Progenitor cell of endocrine pancreas (in vitro differentiated cells): ENCODE data around the gene EXD3. TPM values are rescaled to one million over a fixed set of nuclear protein-coding genes. Genes with fewer than 3 reads are reported as not detected.

ENCODE experiments used
- DNase-seq: peaks from one replicate; pipeline ENCODE4 v3.0.0; 2021; ENCODE audit warnings: low spot score; ENCODE audit not compliant: unreplicated experiment
- H3K27ac Mint-ChIP-seq: 2 replicates; pipeline ENCODE4 v1.8.0; 2021; ENCODE audit warnings: mild to moderate bottlenecking, moderate library complexity, mixed read lengths
- H3K27me3 Mint-ChIP-seq: 2 replicates; pipeline ENCODE4 v1.8.0; 2021; ENCODE audit warnings: mixed read lengths
- H3K36me3 Mint-ChIP-seq: 2 replicates; pipeline ENCODE4 v1.8.0; 2022; ENCODE audit warnings: mixed read lengths; ENCODE audit not compliant: insufficient read depth
- H3K4me1 Mint-ChIP-seq: 2 replicates; pipeline ENCODE4 v1.8.0; 2021; ENCODE audit warnings: low read depth, mixed read lengths
- H3K4me3 Mint-ChIP-seq: 2 replicates; pipeline ENCODE4 v1.8.0; 2021; ENCODE audit warnings: low read depth, mild to moderate bottlenecking, moderate library complexity, mixed read lengths
- H3K9me3 Mint-ChIP-seq: 2 replicates; pipeline ENCODE4 v1.8.0; 2021; ENCODE audit warnings: low read depth, mixed read lengths
- total RNA-seq: library from RNA; stranded (reverse); gene quantifications from 2 replicates; pipeline ENCODE4 v1.2.1, GENCODE V29; 2021
- TF ChIP-seq, protein P1 (sequence below): fragments of 200-600 bp; sonication (generic); IDR thresholded peaks from one replicate; pipeline ENCODE4 v1.5.0; 2021; ENCODE audit warnings: antibody characterized with exemption, mild to moderate bottlenecking; ENCODE audit not compliant: unreplicated experiment

EXD3 gene
- total RNA-seq, 1 donor from 2014 or later: 31.7 TPM

DNA sequence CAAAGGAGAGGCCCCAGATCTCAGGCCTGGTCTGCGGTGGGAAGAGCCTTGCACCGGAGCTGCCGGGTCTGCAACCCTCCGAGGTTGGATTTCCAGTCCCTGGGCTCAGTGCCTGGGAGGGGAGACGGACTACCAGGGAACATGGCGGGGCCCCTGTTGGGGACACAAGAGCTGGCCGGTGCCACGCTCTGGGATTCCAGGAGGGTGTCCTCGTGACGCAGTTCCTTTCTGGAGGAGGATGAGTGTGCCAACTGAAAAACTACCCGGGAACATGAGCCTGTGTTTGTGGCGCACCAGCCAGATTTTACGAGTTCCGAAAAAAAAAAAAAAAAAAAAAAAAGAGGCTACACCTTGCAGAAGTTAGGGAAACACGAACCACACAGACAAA lies 129.9 kb downstream of the EXD3 start:
- TF ChIP-seq, protein P1, sequence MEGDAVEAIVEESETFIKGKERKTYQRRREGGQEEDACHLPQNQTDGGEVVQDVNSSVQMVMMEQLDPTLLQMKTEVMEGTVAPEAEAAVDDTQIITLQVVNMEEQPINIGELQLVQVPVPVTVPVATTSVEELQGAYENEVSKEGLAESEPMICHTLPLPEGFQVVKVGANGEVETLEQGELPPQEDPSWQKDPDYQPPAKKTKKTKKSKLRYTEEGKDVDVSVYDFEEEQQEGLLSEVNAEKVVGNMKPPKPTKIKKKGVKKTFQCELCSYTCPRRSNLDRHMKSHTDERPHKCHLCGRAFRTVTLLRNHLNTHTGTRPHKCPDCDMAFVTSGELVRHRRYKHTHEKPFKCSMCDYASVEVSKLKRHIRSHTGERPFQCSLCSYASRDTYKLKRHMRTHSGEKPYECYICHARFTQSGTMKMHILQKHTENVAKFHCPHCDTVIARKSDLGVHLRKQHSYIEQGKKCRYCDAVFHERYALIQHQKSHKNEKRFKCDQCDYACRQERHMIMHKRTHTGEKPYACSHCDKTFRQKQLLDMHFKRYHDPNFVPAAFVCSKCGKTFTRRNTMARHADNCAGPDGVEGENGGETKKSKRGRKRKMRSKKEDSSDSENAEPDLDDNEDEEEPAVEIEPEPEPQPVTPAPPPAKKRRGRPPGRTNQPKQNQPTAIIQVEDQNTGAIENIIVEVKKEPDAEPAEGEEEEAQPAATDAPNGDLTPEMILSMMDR: no peak
- H3K4me1 Mint-ChIP-seq: peaks cover 22% of the 10 kb centered on the region
- H3K36me3 Mint-ChIP-seq: no peaks in the 10 kb centered on the region
- H3K27me3 Mint-ChIP-seq: peaks cover 3% of the 10 kb centered on the region
- no peak for DNase-seq
- no peak overlapping the region for H3K4me3 Mint-ChIP-seq
- no peaks in the 10 kb centered on the region for H3K9me3 Mint-ChIP-seq
- peak overlapping the region; percentile 96 for H3K27ac Mint-ChIP-seq

DNA sequence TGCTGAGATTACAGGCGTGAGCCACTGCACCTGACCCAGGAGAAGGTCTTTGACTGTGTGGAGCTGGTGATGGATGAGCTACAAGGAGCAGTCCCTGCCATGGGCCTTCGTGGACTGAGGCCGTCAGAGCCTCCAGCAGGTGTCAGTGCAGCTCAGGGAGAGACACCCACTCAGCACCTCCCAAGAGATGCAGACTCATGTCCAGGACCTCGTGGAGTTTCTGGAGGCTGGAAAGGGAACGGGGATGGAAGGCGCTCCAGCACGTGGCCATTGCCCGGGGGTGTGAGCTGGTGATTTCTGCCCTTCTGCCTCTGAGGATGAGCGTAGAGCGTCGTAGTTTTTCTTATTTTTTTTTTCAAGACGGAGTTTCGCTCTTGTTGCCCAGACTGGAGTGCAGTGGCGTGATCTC lies 136.0 kb downstream of the EXD3 start:
- no peak overlapping the region for H3K4me3 Mint-ChIP-seq
- H3K4me1 Mint-ChIP-seq: peaks cover 7% of the 10 kb centered on the region
- peaks cover 3% of the 10 kb centered on the region for H3K27me3 Mint-ChIP-seq
- no peak overlapping the region for H3K27ac Mint-ChIP-seq
- H3K9me3 Mint-ChIP-seq: peaks cover 4% of the 10 kb centered on the region
- peaks cover 6% of the 10 kb centered on the region for H3K36me3 Mint-ChIP-seq
- TF ChIP-seq, protein P1: peak; percentile 52
- DNase-seq: no peak

DNA sequence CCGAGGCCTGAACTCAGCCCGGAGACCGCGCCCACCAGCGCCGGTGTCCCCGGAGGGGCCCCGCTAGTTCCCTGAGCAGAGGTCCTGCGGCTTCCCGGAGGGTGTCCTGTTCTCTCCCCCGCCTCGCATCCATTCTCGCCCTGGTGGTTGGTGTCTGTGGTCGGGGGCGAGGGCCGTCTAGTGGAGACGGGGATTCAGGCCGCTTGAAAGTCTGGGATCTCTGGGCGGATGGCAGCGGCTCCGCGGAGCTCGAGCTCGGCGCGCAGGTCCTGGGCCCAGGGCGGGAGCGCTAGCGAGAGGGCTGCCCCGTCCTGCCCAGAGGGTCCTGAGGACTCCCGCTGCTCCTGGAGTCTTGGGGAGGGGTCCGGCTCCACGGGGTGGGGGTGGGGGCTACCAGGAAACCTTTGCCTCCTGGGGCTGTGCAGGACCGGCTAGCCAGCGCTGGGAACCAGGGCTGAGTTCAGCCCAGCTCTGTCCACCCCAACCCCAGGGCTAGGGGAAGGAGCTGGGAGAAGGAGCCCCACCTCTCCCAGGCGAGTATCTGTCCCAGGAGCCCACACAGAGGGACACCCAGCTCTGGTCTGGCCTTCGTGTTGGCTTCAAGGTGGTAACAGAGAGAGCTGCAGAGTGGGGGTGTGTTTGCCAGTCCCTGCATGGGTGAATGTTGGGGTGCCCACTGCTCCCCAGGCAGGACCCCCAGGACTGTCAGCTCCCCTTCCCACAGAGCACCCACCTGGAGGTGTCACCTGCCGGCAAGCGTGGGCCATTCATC lies 141.4 kb downstream of the EXD3 start:
- H3K4me3 Mint-ChIP-seq: peak overlapping the region; percentile 56
- DNase-seq: no peak
- no peak overlapping the region for H3K27ac Mint-ChIP-seq

DNA sequence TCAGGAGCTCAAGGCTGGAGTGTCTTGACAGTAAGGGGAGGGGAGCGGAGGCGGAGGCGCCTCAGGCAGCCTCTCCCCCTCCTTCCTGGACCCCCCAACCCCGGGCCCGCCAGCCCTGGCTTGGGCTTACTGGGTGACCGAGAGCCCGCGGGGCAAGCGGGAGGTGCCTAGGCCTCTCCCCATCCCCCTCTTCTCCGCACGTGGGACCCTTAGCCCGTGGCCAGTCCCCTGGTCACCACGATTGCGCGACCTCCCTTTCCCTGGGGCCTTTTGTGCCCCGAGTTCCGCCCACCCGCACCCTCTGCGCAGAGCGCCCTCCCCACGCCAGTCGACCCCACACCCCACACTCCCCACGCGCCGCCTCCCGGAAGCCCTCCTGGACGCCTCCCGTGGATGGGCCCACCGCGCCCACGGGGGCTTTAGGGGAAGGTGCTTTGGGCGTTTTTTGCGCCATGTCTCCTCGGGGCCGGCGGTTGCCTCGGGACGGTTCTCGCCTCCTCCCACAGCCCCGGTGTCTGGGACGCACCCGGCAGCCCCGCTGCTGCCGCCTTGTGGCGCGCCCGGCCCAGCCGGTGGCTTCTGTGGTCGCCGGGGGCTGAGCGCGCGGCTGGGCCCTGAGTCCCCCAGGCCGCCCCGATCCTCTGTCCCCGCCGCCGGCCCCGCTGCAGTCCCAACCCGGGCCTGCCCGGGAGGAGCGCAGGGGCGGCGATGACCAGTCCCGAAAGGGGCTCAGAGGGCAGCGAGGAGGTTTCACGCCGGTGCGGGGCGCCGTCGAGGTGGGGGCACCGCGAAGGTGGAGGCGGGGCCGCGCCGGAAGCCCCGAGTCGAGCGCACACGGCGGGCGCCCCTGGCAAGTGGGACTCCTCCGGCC lies 142.3 kb downstream of the EXD3 start:
- no peak overlapping the region for H3K27ac Mint-ChIP-seq
- peaks cover 3% of the 10 kb centered on the region for H3K27me3 Mint-ChIP-seq
- TF ChIP-seq, protein P1: peak; percentile 67
- H3K4me3 Mint-ChIP-seq: no peak overlapping the region
- H3K4me1 Mint-ChIP-seq: peaks cover 13% of the 10 kb centered on the region
- H3K9me3 Mint-ChIP-seq: no peaks in the 10 kb centered on the region
- no peak for DNase-seq
- H3K36me3 Mint-ChIP-seq: peaks cover 2% of the 10 kb centered on the region

More for the DNA sequence above, 141.4 kb downstream of the EXD3 start:
- peaks cover 12% of the 10 kb centered on the region for H3K4me1 Mint-ChIP-seq
- no peaks in the 10 kb centered on the region for H3K9me3 Mint-ChIP-seq
- H3K36me3 Mint-ChIP-seq: peaks cover 2% of the 10 kb centered on the region
- TF ChIP-seq, protein P1: no peak
- peaks cover 3% of the 10 kb centered on the region for H3K27me3 Mint-ChIP-seq

DNA sequence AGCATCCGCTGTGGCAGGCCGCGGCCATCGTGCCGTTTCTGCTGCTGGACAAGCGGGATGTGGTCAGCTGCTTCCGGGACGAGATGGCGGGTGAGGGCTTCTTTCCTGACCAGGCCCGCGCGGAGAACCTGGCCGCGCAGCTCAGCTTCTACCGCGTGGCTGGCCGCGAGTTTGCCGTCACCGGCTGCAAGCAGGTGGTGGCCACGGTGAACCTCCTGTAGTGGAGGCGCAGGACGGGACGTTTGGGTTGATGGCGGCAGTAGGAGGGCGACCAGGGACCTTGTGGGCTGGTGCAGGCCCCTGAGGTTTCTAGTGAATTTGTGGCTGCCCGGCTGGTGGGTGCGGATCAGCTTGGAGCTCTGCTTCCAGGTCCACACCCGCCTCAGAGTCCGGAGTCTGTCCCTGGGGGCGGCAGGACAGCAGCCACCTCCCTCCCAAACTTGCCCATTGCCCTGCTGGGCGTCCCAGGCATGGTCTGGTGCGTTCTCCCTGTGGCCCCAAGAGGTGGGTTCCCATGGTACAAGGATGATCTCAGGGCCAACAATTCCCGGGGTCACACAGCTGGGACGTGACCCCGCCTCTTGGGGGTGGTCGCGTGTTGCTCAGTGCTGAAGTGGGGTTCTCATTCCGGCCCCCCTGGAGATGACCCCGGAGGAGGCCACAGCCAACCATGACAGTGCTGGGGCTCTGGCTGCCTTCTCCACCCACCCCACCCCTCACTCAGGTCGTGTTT lies 143.1 kb downstream of the EXD3 start:
- Mint-ChIP-seq H3K4me1 (peaks cover 19% of the 10 kb centered on the region), H3K9me3 (no peaks in the 10 kb centered on the region), H3K4me3 (no peak overlapping the region), H3K27me3 (peaks cover 3% of the 10 kb centered on the region), H3K36me3 (peaks cover 2% of the 10 kb centered on the region), H3K27ac (no peak overlapping the region)
- DNase-seq: no peak
- TF ChIP-seq, protein P1: no peak
